Loucy (cell line): ENCODE data around the gene PRKN.

Experiments
- CTCF ChIP-seq: fragments of 200-600 bp; sonication (generic); conservative IDR thresholded peaks from 2 replicates; pipeline ENCODE4 v1.5.1; 2014; ENCODE audit warnings: mild to moderate bottlenecking, antibody characterized with exemption, low read length
- EZH2phosphoT487 ChIP-seq: fragments of 200-600 bp; IDR thresholded peaks from 2 replicates; pipeline ENCODE4 v1.6.1; 2018; ENCODE audit warnings: antibody characterized with exemption, mild to moderate bottlenecking, moderate library complexity, borderline replicate concordance

- TF ChIP-seq CTCF (no peak), EZH2phosphoT487 (no peak)
Measured at GRCh38 chr6:161459008-161459615, 1268.5 kb downstream of the PRKN start.
